SK-N-SH treated with all-trans-retinoic acid at 6 μM for 48 hours (cell line): ENCODE measurements around the gene CHRM1.

Source experiments
- ATAC-seq: fragments of 200-7000 bp; cut with Tn5 transposase; 3 replicates; pipeline ENCODE4 v1.9.1; 2020; ENCODE audit warnings: mild to moderate bottlenecking, moderate library complexity
- ARNTL ChIP-seq: fragments of 450-650 bp; formaldehyde crosslinking; IDR thresholded peaks from 2 replicates; pipeline ENCODE4 v1.5.0; 2020; ENCODE audit warnings: low read depth, mild to moderate bottlenecking, moderate library complexity, borderline replicate concordance
- BACH2 ChIP-seq: fragments of 250-450 bp; sonication (Bioruptor Pico); IDR thresholded peaks from 2 replicates; pipeline ENCODE4 v1.9.0; 2021; ENCODE audit warnings: mild to moderate bottlenecking, borderline replicate concordance
- CREB5 ChIP-seq: fragments of 250-450 bp; sonication (Bioruptor Pico); IDR thresholded peaks from 2 replicates; pipeline ENCODE4 v1.5.1; 2020; ENCODE audit warnings: low read depth, mild to moderate bottlenecking, moderate library complexity
- CSDC2 ChIP-seq: fragments of 250-450 bp; sonication (Bioruptor Pico); IDR thresholded peaks from 2 replicates; pipeline ENCODE4 v1.5.0; 2020; ENCODE audit warnings: mild to moderate bottlenecking, moderate library complexity
- CSRNP3 ChIP-seq: fragments of 250-450 bp; sonication (Bioruptor Pico); IDR thresholded peaks from 2 replicates; pipeline ENCODE4 v1.5.1; 2021; ENCODE audit warnings: mild to moderate bottlenecking, moderate library complexity
- ESRRG ChIP-seq: fragments of 250-450 bp; sonication (Bioruptor Pico); IDR thresholded peaks from 2 replicates; pipeline ENCODE4 v1.6.1; 2021; ENCODE audit warnings: mild to moderate bottlenecking
- GLIS3 ChIP-seq: fragments of 250-450 bp; sonication (Bioruptor Pico); IDR thresholded peaks from 2 replicates; pipeline ENCODE4 v1.5.0; 2020; ENCODE audit warnings: mild to moderate bottlenecking, moderate library complexity
- OSR1 ChIP-seq: fragments of 250-450 bp; sonication (Bioruptor Pico); IDR thresholded peaks from 2 replicates; pipeline ENCODE4 v1.8.0; 2022; ENCODE audit warnings: moderate library complexity, mild to moderate bottlenecking, inconsistent platforms
- POU6F1 ChIP-seq: fragments of 250-450 bp; sonication (Bioruptor Pico); IDR thresholded peaks from 2 replicates; pipeline ENCODE4 v1.8.0; 2021; ENCODE audit warnings: low read depth, mild to moderate bottlenecking, moderate library complexity, borderline replicate concordance
- PPARA ChIP-seq: fragments of 250-450 bp; sonication (Bioruptor Pico); IDR thresholded peaks from 2 replicates; pipeline ENCODE4 v1.5.0; 2020; ENCODE audit warnings: mild to moderate bottlenecking, borderline replicate concordance
- RARB ChIP-seq: fragments of 250-450 bp; sonication (Bioruptor Pico); IDR thresholded peaks from 2 replicates; pipeline ENCODE4 v1.8.0; 2021; ENCODE audit warnings: mild to moderate bottlenecking, moderate library complexity
- SNAI2 ChIP-seq: fragments of 250-450 bp; sonication (Bioruptor Pico); IDR thresholded peaks from 2 replicates; pipeline ENCODE4 v1.5.0; 2020; ENCODE audit warnings: mild to moderate bottlenecking, moderate library complexity
- TCF4 ChIP-seq: fragments of 250-450 bp; sonication (Bioruptor Pico); IDR thresholded peaks from 2 replicates; pipeline ENCODE4 v1.8.0; 2021; ENCODE audit warnings: mild to moderate bottlenecking, moderate library complexity, borderline replicate concordance
- TSHZ2 ChIP-seq: fragments of 250-450 bp; sonication (Bioruptor Pico); IDR thresholded peaks from 2 replicates; pipeline ENCODE4 v1.5.0; 2020; ENCODE audit warnings: mild to moderate bottlenecking, moderate library complexity
- ZC3H10 ChIP-seq: fragments of 250-450 bp; sonication (Bioruptor Pico); IDR thresholded peaks from 2 replicates; pipeline ENCODE4 v1.5.1; 2021; ENCODE audit warnings: mild to moderate bottlenecking, moderate library complexity
- ZFP3 ChIP-seq: fragments of 250-450 bp; sonication (Bioruptor Pico); IDR thresholded peaks from 2 replicates; pipeline ENCODE4 v1.5.0; 2020; ENCODE audit warnings: mild to moderate bottlenecking, moderate library complexity
- ZFP30 ChIP-seq: fragments of 450-650 bp; formaldehyde crosslinking; IDR thresholded peaks from 2 replicates; pipeline ENCODE4 v1.5.0; 2022; ENCODE audit warnings: mild to moderate bottlenecking, moderate library complexity
- ZNF8 ChIP-seq: fragments of 450-650 bp; formaldehyde crosslinking; IDR thresholded peaks from 2 replicates; pipeline ENCODE4 v1.5.0; 2020; ENCODE audit warnings: mild to moderate bottlenecking, moderate library complexity

CHRM1 gene

GRCh38 chr11:62875698-62876478 is 45.3 kb downstream of the CHRM1 start:
- TF ChIP-seq ZFP3 (CRISPR knock-in tag) = no peak
- no peak for TF ChIP-seq SNAI2 (CRISPR knock-in tag)
- TF ChIP-seq PPARA (CRISPR knock-in tag) = no peak
- TF ChIP-seq TSHZ2 = no peak
- no peak for TF ChIP-seq RARB (CRISPR knock-in tag)
- TF ChIP-seq ZFP30 (CRISPR knock-in tag) = no peak
- TF ChIP-seq ARNTL (CRISPR knock-in tag) = no peak
- TF ChIP-seq CREB5 (CRISPR knock-in tag) = no peak
- no peak for TF ChIP-seq POU6F1 (CRISPR knock-in tag)
- no peak for TF ChIP-seq OSR1 (CRISPR knock-in tag)
- TF ChIP-seq, all 23 proteins: peak for 0
- ATAC-seq = no peak

GRCh38 chr11:62874851-62875250 is 46.3 kb downstream of the CHRM1 start:
- no peak for ATAC-seq
- no peak for TF ChIP-seq ZFP3 (CRISPR knock-in tag)
- no peak for TF ChIP-seq ARNTL (CRISPR knock-in tag)
- TF ChIP-seq RARB (CRISPR knock-in tag) = no peak
- no peak for TF ChIP-seq CREB5 (CRISPR knock-in tag)
- no peak for TF ChIP-seq ZC3H10
- TF ChIP-seq CSDC2 (CRISPR knock-in tag) = no peak
- no peak for TF ChIP-seq GLIS3
- no peak for TF ChIP-seq OSR1 (CRISPR knock-in tag)
- no peak for TF ChIP-seq ZNF8 (CRISPR knock-in tag)
- TF ChIP-seq ESRRG (CRISPR knock-in tag) = no peak
- no peak for TF ChIP-seq POU6F1 (CRISPR knock-in tag)
- no peak for TF ChIP-seq CSRNP3 (CRISPR knock-in tag)
- TF ChIP-seq, all 23 proteins: peak for 0

- no peak for ATAC-seq
Observed at GRCh38 chr11:62865635-62866034, 55.5 kb downstream of the CHRM1 start.

More at GRCh38 chr11:62865635-62866034, 55.5 kb downstream of the CHRM1 start:
- TF ChIP-seq PPARA (CRISPR knock-in tag) (no peak), ARNTL (CRISPR knock-in tag) (no peak), BACH2 (CRISPR knock-in tag) (no peak), ZC3H10 (no peak), ESRRG (CRISPR knock-in tag) (no peak), TSHZ2 (no peak), ZFP3 (CRISPR knock-in tag) (no peak), TCF4 (CRISPR knock-in tag) (no peak), CSRNP3 (CRISPR knock-in tag) (no peak), RARB (CRISPR knock-in tag) (no peak)
